Fibroblast of lung (primary cell): ENCODE data around the gene TCF4. TPM values are rescaled to one million over a fixed set of nuclear protein-coding genes. Genes with fewer than 3 reads are reported as not detected.
A peak's percentile ranks its signal among the peaks of the same experiment; 100 is the strongest.

Experiments
- DNase-seq, 2 donors: peaks; one replicate each; pipeline versions ENCODE4 v3.0.0 to v3.0.0-alpha.2; 2010; ENCODE audit warnings: low read depth in 2 of 2
- H2AFZ ChIP-seq: 2 replicates; pipeline ENCODE4 v1.5.1; 2012; ENCODE audit warnings: low read length, control low read depth, inconsistent platforms
- H3K27ac ChIP-seq: 2 replicates; pipeline ENCODE4 v1.5.1; 2011; ENCODE audit warnings: low read length, control low read depth; ENCODE audit not compliant: insufficient read depth
- H3K27me3 ChIP-seq: 2 replicates; pipeline ENCODE4 v1.5.1; 2011; ENCODE audit warnings: mild to moderate bottlenecking, low read length; ENCODE audit not compliant: control insufficient read depth, insufficient read depth
- H3K36me3 ChIP-seq: 2 replicates; pipeline ENCODE4 v1.5.1; 2011; ENCODE audit warnings: low read length; ENCODE audit not compliant: control insufficient read depth, insufficient read depth
- H3K4me1 ChIP-seq: 2 replicates; pipeline ENCODE4 v1.5.1; 2011; ENCODE audit warnings: low read length; ENCODE audit not compliant: control insufficient read depth, insufficient read depth; ENCODE audit errors: extremely low read depth
- H3K4me2 ChIP-seq: 2 replicates; pipeline ENCODE4 v1.5.1; 2011; ENCODE audit warnings: low read length, control low read depth; ENCODE audit not compliant: insufficient read depth; ENCODE audit errors: extremely low read depth
- H3K4me3 ChIP-seq, 4 experiments: fragments of 200-600 bp in 1 of 4; sonication (generic) in 1 of 4; replicated peaks in 1 of 4; 2 replicates each; pipeline ENCODE4 v1.5.1; 2011 to 2016; ENCODE audit warnings: low read length in 4 of 4, low read depth in 3 of 4, mild to moderate bottlenecking in 3 of 4, control low read depth in 2 of 4, inconsistent platforms in 1 of 4, mixed read lengths in 1 of 4; ENCODE audit not compliant: insufficient read depth in 1 of 4; ENCODE audit errors: control extremely low read depth in 1 of 4
- H3K79me2 ChIP-seq: 2 replicates; pipeline ENCODE4 v1.5.1; 2012; ENCODE audit warnings: mild to moderate bottlenecking, low read length, inconsistent platforms; ENCODE audit not compliant: control insufficient read depth, insufficient read depth
- H3K9ac ChIP-seq: 2 replicates; pipeline ENCODE4 v1.5.1; 2011; ENCODE audit warnings: mild to moderate bottlenecking, low read length, control low read depth; ENCODE audit not compliant: insufficient read depth
- H3K9me3 ChIP-seq: 2 replicates; pipeline ENCODE4 v1.5.1; 2012; ENCODE audit warnings: low read depth, low read length; ENCODE audit not compliant: control insufficient read depth, insufficient read depth
- H4K20me1 ChIP-seq: 2 replicates; pipeline ENCODE4 v1.5.1; 2011; ENCODE audit warnings: low read length; ENCODE audit not compliant: control insufficient read depth, insufficient read depth; ENCODE audit errors: extremely low read depth
- CTCF ChIP-seq, 2 donors: IDR thresholded peaks in 1 of 2; conservative IDR thresholded peaks in 1 of 2; 1 replicate in 1 of 2; 2 replicates in 1 of 2; pipeline ENCODE4 v1.5.1; 2011 to 2012; ENCODE audit warnings: low read length in 2 of 2, control low read depth in 1 of 2, inconsistent platforms in 1 of 2, low read depth in 1 of 2, mild to moderate bottlenecking in 1 of 2
- EZH2 ChIP-seq: IDR thresholded peaks from 2 replicates; pipeline ENCODE4 v1.5.1; 2012; ENCODE audit warnings: low read length, control low read depth, mild to moderate bottlenecking; ENCODE audit errors: missing control alignments
- polyA plus RNA-seq, 2 donors: library from polyadenylated mRNA; depleted of rRNA in 1 of 2; stranded (reverse) in 1 of 2; unstranded in 1 of 2; fragments of >200 nt; gene quantifications; 2 replicates each; pipeline ENCODE4 v1.2.1, GENCODE V29; 2011 to 2012; ENCODE audit warnings: missing spikeins in 1 of 2
- total RNA-seq: library from RNA; depleted of rRNA; stranded (reverse); fragments of >200 nt; gene quantifications from 2 replicates; pipeline ENCODE4 v1.2.1, GENCODE V29; 2014

Gene TCF4
- total and polyA plus RNA-seq, 2 donors (not counting 1 experiment from before 2014, with no cell fraction given), result 48.9 to 57.6 TPM

GRCh38 chr18:55314615-55315237 is 273.3 kb downstream of the TCF4 start:
- Histone ChIP-seq H4K20me1 (no peaks in the 10 kb centered on the region), H3K4me3 (no peak overlapping the region), H3K9ac (no peak overlapping the region), H3K36me3 (no peaks in the 10 kb centered on the region), H3K79me2 (peaks cover 28% of the 10 kb centered on the region), H3K27ac (no peak overlapping the region), H3K9me3 (no peaks in the 10 kb centered on the region), H3K4me2 (no peak overlapping the region), H2AFZ (no peak overlapping the region), H3K4me1 (peaks cover 3% of the 10 kb centered on the region), H3K27me3 (no peaks in the 10 kb centered on the region)
- TF ChIP-seq EZH2, result no peak
- TF ChIP-seq CTCF (conservative IDR thresholded peaks at IDR 0.05 in 1 of 2, IDR thresholded peaks at IDR 0.05 in 1 of 2; ENCODE audit: low read depth in 1 of 2, low read length in 2 of 2), result no peak
- no peak for DNase-seq

GRCh38 chr18:55314031-55314430 is 274.0 kb downstream of the TCF4 start:
- Histone ChIP-seq H4K20me1 (no peaks in the 10 kb centered on the region), H3K4me2 (peak overlapping the region; percentile 65), H3K4me3 (no peak overlapping the region), H3K9me3 (no peaks in the 10 kb centered on the region), H3K4me1 (peaks cover 3% of the 10 kb centered on the region), H3K27me3 (no peaks in the 10 kb centered on the region), H2AFZ (no peak overlapping the region), H3K27ac (no peak overlapping the region), H3K9ac (no peak overlapping the region), H3K79me2 (peaks cover 25% of the 10 kb centered on the region), H3K36me3 (no peaks in the 10 kb centered on the region)
- no peak for TF ChIP-seq CTCF (conservative IDR thresholded peaks at IDR 0.05 in 1 of 2, IDR thresholded peaks at IDR 0.05 in 1 of 2; ENCODE audit: low read depth in 1 of 2, low read length in 2 of 2)
- no peak for TF ChIP-seq EZH2
- DNase-seq, result no peak

- Histone ChIP-seq H3K27me3 (no peaks in the 10 kb centered on the region), H3K9me3 (no peaks in the 10 kb centered on the region), H4K20me1 (no peaks in the 10 kb centered on the region), H3K79me2 (peaks cover 4% of the 10 kb centered on the region), H3K27ac (no peak overlapping the region), H3K4me2 (no peak overlapping the region), H3K4me3 (no peak overlapping the region), H3K4me1 (no peaks in the 10 kb centered on the region), H3K36me3 (no peaks in the 10 kb centered on the region), H3K9ac (no peak overlapping the region), H2AFZ (no peak overlapping the region)
- no peak for DNase-seq
- no peak for TF ChIP-seq EZH2
- TF ChIP-seq CTCF (conservative IDR thresholded peaks at IDR 0.05 in 1 of 2, IDR thresholded peaks at IDR 0.05 in 1 of 2; ENCODE audit: low read depth in 1 of 2, low read length in 2 of 2), result no peak
These were observed 277.1 kb downstream of the TCF4 start for GRCh38 chr18:55310863-55311262.
